ENCODE measurements around the gene ZMIZ1.
"Not testable (repeated sequence)": the region's sequence is repeated elsewhere in the genome, so short reads cannot be mapped to it uniquely, and the experiment has no call there.

Gene ZMIZ1

GRCh38 chr10:79275431-79275851 lies 206.7 kb downstream of the ZMIZ1 start:
- no peak for DNase-seq

GRCh38 chr10:79277579-79278269 lies 209.0 kb downstream of the ZMIZ1 start:
- no peak for DNase-seq

GRCh38 chr10:79279047-79279446 lies 210.3 kb downstream of the ZMIZ1 start:
- not testable (repeated sequence) for DNase-seq

DNA sequence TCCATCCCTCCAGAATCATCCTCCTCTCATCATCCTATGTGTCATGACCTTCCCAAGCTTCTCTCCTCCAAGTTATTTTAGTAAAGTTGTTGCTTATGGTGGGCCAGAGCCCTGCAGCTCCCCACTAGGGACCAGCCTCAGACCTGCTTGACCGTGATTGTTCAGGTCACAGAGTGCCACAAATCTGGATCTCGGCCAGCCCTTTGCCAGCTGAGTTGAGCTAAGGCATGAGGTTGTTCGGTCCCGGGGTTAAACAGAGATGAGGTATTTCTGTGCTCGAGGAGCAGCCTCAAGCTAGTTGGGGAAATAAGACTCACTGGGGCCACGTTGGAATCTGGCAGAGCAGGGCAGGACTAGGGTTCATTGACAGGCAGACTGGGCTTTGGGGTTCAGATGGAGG lies 212.2 kb downstream of the ZMIZ1 start:
- no peak for DNase-seq

- no peak for DNase-seq
Observed at GRCh38 chr10:79282388-79282787, 213.6 kb downstream of the ZMIZ1 start.

DNA sequence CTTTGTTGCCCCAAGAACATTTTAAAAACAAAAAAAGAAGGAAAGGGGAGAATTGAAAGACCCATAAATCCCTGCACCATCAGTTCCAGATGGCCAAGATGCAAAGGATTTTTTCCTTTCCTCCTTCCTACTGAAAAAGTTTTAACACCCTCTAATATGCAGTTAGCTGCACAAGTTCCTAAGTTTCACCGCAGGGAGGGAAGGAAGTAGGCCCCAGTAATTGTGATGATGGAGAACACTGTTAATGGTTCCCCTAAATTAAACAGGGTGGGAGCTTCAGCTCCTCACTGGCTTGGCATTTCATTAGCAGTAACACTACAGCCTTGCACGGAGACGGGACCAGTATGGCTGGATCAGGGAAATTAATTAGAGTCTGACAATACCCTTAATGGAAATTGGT lies 214.8 kb downstream of the ZMIZ1 start:
- DNase-seq: no peak

- no peak for DNase-seq
Observed at GRCh38 chr10:79284158-79284871, 215.5 kb downstream of the ZMIZ1 start.

DNA sequence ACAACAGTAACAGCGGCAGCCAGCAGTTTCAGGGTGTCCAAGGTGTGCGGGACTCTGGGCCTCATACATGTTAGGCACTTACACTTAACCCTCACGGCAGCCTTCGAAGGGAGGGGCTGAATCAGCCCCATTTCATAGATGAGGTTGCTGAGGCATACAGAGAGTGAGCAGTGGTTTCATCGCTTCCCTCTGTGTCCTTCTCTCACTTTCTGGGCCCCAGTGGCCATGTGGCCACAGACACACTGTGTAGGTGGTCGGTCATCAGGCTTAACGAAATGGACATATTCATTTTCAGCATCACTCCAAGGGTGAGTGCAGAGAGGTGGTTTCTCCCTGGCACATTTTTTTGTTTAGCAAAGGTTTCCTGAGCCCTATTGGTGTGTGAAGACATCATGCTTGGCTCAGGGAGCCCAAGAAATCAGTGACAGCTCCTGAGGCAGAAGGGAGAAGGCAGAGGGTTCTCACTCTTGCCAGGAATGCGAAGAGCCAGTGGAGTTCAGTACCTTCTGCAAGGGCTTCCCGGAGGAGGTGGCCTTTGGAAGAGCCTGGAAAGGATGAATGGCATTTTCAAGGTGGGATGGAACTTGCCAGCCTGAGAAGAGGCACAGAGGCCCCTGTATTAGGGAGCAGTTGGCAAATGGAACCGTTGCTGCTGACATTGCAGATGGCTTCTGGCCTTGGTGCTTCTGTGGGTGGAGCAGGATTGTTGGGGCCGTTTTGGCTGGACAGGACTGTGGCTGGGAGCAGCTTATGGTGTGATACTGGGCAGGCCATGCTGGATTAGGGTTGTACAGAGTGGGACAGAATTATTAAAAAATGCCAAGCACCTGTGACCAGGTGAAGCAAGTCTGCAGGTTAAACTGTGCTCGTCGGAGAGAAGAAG lies 216.8 kb downstream of the ZMIZ1 start:
- DNase-seq: peak; percentile 90

- peak; percentile 92 for DNase-seq
Observed at GRCh38 chr10:79286318-79286951, 217.7 kb downstream of the ZMIZ1 start.

GRCh38 chr10:79287973-79288723 lies 219.4 kb downstream of the ZMIZ1 start:
- no peak for DNase-seq

DNA sequence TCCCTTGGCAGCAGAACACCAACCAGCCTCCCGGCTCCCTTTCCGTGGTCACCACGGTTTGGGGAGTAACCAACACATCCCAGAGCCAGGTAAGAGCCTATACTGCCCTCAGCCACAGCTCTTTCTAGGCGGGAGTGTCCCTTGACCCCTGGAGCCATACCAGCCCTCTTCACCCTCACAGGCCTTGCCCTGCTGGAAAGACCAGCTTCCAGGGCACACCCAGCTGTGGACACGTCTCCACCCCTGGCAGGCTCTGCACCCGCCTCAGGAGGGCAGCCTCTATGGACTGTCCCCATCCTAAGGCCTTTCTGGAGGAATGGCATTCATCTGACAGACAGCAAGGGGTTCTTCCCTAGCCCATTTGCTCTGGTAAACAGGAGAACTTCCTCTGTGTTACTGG lies 221.0 kb downstream of the ZMIZ1 start:
- no peak for DNase-seq

GRCh38 chr10:79292026-79292766 lies 223.4 kb downstream of the ZMIZ1 start:
- no peak for DNase-seq

- DNase-seq: peak; percentile 60
Observed at GRCh38 chr10:79292891-79293746, 224.4 kb downstream of the ZMIZ1 start.

DNA sequence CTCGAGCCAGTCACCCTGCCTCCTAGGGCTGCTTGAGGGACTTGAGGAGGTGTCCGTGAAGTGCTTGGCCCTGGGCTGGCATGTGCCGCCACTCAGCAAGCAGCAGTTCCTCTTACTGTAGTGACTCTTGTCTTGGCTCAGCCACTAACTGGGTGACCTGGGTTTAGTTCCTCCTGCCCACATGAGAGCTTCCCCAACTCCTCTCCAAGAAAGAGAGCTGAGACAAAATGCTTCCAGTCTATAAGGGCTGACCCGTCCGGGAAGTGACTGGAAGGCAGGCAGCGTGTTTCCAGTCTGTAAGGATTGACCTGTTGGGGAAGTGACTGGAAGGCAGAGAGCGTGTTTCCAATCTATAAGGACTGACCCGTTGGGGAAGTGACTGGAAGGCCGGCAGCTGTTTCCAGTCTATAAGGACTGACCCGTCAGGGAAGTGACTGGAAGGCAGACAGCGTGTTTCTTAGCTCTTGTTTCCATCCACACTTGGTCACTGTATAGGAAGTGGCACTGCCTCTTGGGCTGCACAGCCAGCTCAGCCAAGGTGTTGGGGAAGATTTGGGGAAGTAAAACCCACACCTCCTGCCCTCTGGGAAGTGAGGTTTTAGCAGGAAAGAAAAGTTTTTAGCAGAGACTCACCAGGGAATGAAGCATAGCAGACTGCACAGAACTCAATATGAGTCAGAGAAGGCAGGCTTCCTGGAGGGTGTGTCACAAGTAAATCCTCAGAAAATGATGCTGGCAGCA lies 225.2 kb downstream of the ZMIZ1 start:
- peak; percentile 21 for DNase-seq

DNA sequence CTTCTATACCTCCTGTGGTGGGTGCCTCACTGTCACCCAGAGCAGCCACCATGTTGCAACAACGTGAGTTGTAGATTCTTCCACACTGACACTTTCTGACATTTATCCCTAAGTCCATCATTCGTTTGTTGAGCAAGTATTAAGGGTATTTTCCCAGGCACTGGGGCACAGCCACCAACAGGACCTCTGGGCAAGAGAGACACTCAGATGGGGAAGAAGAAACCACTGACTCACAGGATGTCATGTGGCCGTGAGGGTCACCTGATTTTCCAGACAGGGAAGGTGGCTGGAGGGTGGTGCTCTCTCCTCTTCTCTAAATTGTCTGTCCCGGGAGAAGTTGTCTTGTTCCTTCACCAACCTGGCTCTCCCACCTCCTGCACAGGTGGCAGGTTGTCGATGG lies 226.8 kb downstream of the ZMIZ1 start:
- DNase-seq: peak; percentile 46

GRCh38 chr10:79296431-79296830 lies 227.7 kb downstream of the ZMIZ1 start:
- no peak for DNase-seq

GRCh38 chr10:79298403-79299244 lies 229.9 kb downstream of the ZMIZ1 start:
- peak; percentile 70 for DNase-seq

DNA sequence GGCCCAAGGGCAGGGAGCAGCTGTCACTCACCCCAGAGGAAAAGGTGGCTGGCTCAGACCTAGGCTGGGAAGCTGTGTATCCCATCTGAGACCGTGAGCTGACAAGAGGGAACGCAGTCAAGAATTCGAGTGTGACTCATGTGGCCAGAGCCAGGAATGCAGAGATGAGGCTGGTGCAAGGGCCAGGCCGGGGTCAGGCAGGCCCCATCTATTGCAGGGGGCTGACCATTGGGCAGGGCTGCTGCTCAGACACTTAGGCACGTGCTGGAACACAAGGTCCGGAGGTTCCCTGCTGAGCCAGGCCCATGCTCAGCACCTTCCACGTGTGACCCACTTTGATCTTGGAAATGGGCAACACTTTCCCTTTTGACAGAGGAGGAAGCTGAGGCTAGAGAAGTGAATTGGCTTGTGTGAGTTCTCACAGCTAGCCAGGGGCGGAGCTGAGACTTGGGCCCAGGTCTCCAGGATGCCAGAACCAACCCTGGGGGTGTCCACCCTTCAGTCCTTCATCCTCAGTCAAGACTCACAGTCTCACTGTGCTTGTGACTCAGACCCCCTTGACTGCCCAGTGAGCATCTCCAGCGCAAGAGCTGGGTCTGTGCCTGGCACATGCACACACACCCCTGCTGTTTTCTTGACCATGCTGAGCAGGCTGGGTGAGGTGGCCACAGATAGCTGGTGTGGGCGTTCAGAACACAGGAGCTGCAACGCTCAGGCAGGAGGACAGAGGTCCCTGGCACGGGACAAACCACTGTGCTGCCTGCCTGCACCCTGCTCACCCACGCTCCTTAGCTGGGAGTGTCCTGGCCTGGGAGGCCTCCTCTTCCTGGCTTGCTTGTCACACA lies 230.9 kb downstream of the ZMIZ1 start:
- DNase-seq: no peak
